Hepatocyte (in vitro differentiated cells): ENCODE results near the gene TCAF1. TPM values are rescaled to one million over a fixed set of nuclear protein-coding genes. Genes with fewer than 3 reads are reported as not detected.

Experiments used
- DNase-seq: peaks from one replicate; pipeline ENCODE4 v3.0.0-alpha.2; 2016; ENCODE audit warnings: low spot score
- H2AFZ ChIP-seq: fragments of 200-600 bp; sonication (generic); 2 replicates; pipeline ENCODE4 v1.6.0; 2016; ENCODE audit warnings: antibody characterized with exemption, mild to moderate bottlenecking
- H3K27ac ChIP-seq: fragments of 200-600 bp; sonication (generic); 2 replicates; pipeline ENCODE4 v1.5.1; 2016; ENCODE audit warnings: mild to moderate bottlenecking
- H3K27me3 ChIP-seq: fragments of 200-600 bp; sonication (generic); 2 replicates; pipeline ENCODE4 v1.6.1; 2016
- H3K36me3 ChIP-seq: fragments of 200-600 bp; sonication (generic); replicated peaks from 2 replicates; pipeline ENCODE4 v1.5.1; 2016; ENCODE audit warnings: low read depth; ENCODE audit not compliant: insufficient read depth
- H3K4me1 ChIP-seq: fragments of 200-600 bp; sonication (generic); 2 replicates; pipeline ENCODE4 v1.5.1; 2016; ENCODE audit warnings: mild to moderate bottlenecking, moderate library complexity; ENCODE audit not compliant: insufficient read depth
- H3K4me2 ChIP-seq: fragments of 200-600 bp; sonication (generic); 2 replicates; pipeline ENCODE4 v1.6.0; 2016
- H3K4me3 ChIP-seq: fragments of 200-600 bp; sonication (generic); 2 replicates; pipeline ENCODE4 v1.5.1; 2016; ENCODE audit warnings: mild to moderate bottlenecking
- H3K79me2 ChIP-seq: fragments of 200-600 bp; sonication (generic); 2 replicates; pipeline ENCODE4 v1.6.0; 2017; ENCODE audit warnings: mild to moderate bottlenecking
- H3K9me2 ChIP-seq: fragments of 200-600 bp; sonication (generic); replicated peaks from 2 replicates; pipeline ENCODE4 v1.6.0; 2017; ENCODE audit warnings: mild to moderate bottlenecking; ENCODE audit not compliant: insufficient read depth
- H3K9me3 ChIP-seq: fragments of 200-600 bp; sonication (generic); 2 replicates; pipeline ENCODE4 v1.5.1; 2016; ENCODE audit warnings: low read depth, mild to moderate bottlenecking
- H4K20me1 ChIP-seq: fragments of 200-600 bp; sonication (generic); 2 replicates; pipeline ENCODE4 v1.6.0; 2016; ENCODE audit warnings: mild to moderate bottlenecking; ENCODE audit not compliant: insufficient read depth, poor library complexity, severe bottlenecking
- EZH2 ChIP-seq: fragments of 200-600 bp; sonication (generic); IDR thresholded peaks from 2 replicates; pipeline ENCODE4 v1.6.1; 2016; ENCODE audit warnings: antibody characterized with exemption, mild to moderate bottlenecking, borderline replicate concordance
- EZH2phosphoT487 ChIP-seq: fragments of 200-600 bp; sonication (generic); IDR thresholded peaks from one replicate; pipeline ENCODE4 v1.6.1; 2018; ENCODE audit warnings: antibody characterized with exemption, mild to moderate bottlenecking, low read depth, moderate library complexity; ENCODE audit not compliant: unreplicated experiment, severe bottlenecking
- WGBS: methylation state at CpG from one replicate; pipeline ENCODE4 v1.1.6; 2016; ENCODE audit warnings: low lambda C conversion rate; ENCODE audit errors: missing lambda C conversion rate; 5-methylcytosine and 5-hydroxymethylcytosine counted together
- polyA plus RNA-seq: library from polyadenylated mRNA; unstranded; fragments of >200 nt; fragmentation: Nextera tagmentation; extraction: Ambion mirVana; gene quantifications from 2 replicates; pipeline ENCODE4 v1.2.1, GENCODE V29; 2016
- total RNA-seq: library from RNA; depleted of rRNA; stranded (reverse); fragments of >200 nt; gene quantifications from 2 replicates; pipeline ENCODE4 v1.2.3, GENCODE V29; 2014
- TF ChIP-seq, protein P1 (sequence below): fragments of 200-600 bp; sonication (generic); IDR thresholded peaks from 2 replicates; pipeline ENCODE4 v1.5.1; 2016; ENCODE audit warnings: antibody characterized with exemption, mild to moderate bottlenecking; ENCODE audit not compliant: poor library complexity

The TCAF1 gene
- total and polyA plus RNA-seq, 2 experiments from 2014 or later = 59.6 to 121 TPM

DNA sequence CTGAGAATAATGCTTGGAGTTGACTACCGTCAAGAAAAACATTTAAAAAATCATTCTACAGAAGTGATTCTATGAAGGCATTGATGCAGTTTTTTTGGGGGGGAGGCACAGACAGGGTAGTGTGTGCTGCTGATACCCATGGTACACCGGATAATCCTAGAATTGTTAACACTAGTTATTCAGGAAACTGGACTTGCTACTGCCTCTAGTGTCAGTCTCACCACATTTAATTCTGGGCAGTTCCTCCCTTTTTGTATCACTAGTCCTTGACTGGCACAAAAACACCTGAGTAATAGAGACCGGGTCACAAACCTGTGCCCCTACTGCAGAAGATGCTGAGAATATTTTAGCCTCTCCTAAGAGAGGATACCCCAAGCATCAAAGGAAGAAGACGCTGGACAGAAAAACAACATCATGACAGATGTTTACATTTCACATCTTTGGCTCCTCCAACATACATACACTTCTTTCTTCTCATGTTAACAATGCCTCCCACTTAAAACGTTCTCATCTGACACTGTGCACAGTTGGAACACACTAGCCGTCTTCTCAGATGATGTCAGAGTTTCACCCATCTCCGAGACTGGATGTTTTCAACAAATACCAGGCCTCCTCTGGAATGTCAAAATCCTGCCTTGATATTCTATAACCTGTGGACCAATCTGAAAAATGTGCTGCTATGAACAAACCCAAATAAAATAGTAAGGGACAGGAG, 13.1 kb upstream of the TCAF1 start:
- H2AFZ ChIP-seq = no peak overlapping the region
- H3K4me3 ChIP-seq = no peak overlapping the region
- H3K27me3 ChIP-seq = no peaks in the 10 kb centered on the region
- H3K9me2 ChIP-seq = no peaks in the 10 kb centered on the region
- no peaks in the 10 kb centered on the region for H3K9me3 ChIP-seq
- H3K27ac ChIP-seq = no peak overlapping the region
- H3K4me1 ChIP-seq = no peaks in the 10 kb centered on the region
- H3K36me3 ChIP-seq = no peaks in the 10 kb centered on the region
- H3K4me2 ChIP-seq = no peak overlapping the region
- H4K20me1 ChIP-seq = no peaks in the 10 kb centered on the region
- WGBS = 65% methylated on average over 7 of the region's 7 CpGs
- TF ChIP-seq, protein P1, sequence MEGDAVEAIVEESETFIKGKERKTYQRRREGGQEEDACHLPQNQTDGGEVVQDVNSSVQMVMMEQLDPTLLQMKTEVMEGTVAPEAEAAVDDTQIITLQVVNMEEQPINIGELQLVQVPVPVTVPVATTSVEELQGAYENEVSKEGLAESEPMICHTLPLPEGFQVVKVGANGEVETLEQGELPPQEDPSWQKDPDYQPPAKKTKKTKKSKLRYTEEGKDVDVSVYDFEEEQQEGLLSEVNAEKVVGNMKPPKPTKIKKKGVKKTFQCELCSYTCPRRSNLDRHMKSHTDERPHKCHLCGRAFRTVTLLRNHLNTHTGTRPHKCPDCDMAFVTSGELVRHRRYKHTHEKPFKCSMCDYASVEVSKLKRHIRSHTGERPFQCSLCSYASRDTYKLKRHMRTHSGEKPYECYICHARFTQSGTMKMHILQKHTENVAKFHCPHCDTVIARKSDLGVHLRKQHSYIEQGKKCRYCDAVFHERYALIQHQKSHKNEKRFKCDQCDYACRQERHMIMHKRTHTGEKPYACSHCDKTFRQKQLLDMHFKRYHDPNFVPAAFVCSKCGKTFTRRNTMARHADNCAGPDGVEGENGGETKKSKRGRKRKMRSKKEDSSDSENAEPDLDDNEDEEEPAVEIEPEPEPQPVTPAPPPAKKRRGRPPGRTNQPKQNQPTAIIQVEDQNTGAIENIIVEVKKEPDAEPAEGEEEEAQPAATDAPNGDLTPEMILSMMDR = no peak
- TF ChIP-seq EZH2 = no peak
- no peaks in the 10 kb centered on the region for H3K79me2 ChIP-seq
- DNase-seq = no peak

DNA sequence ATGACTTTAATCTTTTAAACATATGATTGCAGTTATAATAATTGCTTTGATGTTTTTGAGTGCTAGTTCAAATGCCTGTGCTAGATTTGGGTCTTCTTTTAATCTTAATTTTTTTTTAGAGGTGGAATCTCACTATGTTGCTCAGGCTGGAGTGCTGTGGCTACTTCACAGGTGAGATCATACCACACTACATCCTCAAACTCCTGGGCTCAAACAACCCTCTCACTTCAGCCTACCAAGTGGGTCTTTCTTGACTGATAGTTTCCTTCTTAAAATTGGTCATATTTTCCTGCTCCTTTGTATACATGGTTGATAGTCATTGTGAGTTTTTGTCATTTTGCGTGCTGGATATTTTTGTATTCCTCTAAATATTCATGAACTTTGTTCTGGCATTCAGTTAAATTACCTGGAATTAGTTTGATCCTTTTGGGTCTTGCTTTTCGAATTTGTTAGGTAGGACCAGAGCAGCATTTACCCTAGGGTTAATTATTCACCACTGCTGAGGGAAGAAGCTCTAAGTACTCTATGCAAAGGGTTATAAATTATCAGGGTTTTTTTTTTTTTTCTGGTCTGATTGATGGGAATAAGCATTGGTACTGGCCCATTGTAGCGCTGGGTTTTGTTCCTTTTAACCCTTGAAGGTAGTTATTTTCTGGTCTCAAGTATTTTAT, 12.1 kb upstream of the TCAF1 start:
- H3K4me3 ChIP-seq = no peak overlapping the region
- no peaks in the 10 kb centered on the region for H3K4me1 ChIP-seq
- no peaks in the 10 kb centered on the region for H3K79me2 ChIP-seq
- H2AFZ ChIP-seq = no peak overlapping the region
- H4K20me1 ChIP-seq = no peaks in the 10 kb centered on the region
- no peak for TF ChIP-seq EZH2phosphoT487
- TF ChIP-seq, protein P1 = no peak
- no peak for TF ChIP-seq EZH2
- H3K27me3 ChIP-seq = no peaks in the 10 kb centered on the region
- no peaks in the 10 kb centered on the region for H3K36me3 ChIP-seq
- H3K9me2 ChIP-seq = no peaks in the 10 kb centered on the region
- 61% methylated on average over 3 of the region's 3 CpGs for WGBS
- no peaks in the 10 kb centered on the region for H3K9me3 ChIP-seq
- H3K27ac ChIP-seq = peak overlapping the region; percentile 41
- DNase-seq = no peak
- peak overlapping the region; percentile 64 for H3K4me2 ChIP-seq

DNA sequence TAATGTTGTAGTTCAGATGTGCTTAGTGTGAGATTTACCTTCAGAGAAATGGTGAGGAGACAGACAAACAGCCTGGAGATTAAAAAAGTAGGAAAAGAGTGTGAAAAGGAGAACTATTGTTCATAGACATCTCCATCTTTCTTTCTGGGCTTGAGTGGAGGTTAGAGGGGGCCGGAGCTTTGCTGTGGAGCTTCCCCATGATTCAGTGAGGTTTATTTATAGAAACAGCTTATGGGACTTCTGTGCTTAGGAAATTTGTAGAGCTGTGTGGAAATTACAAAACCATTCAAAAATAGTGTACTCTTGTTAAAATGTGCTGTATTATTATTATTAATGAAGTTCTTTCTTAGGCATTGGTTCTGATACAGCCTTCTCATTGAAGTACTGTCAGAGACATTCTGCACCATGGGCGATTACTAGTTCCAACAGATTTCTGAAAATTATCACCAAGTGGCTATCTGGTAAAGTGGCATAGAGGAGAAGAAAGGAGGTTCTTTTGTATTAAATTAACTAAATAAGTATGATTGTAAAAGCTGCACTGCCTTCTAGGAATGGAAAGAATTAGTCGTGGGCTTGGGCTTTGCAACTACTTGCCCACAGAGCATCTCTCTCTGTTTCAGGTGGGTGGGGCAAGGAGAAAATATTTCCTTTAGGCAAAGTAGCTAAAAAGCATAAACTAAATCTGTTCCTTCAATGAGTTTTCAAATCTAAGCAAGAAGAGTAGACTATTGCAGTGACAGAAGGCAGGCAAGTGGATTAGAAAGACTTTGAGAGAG, 8.7 kb upstream of the TCAF1 start:
- H2AFZ ChIP-seq = no peak overlapping the region
- no peak for TF ChIP-seq EZH2
- TF ChIP-seq, protein P1 = no peak
- no peak for TF ChIP-seq EZH2phosphoT487
- H3K27ac ChIP-seq = no peak overlapping the region

More for the DNA sequence above, 8.7 kb upstream of the TCAF1 start:
- Histone ChIP-seq H3K9me2 (no peaks in the 10 kb centered on the region), H3K36me3 (no peaks in the 10 kb centered on the region), H4K20me1 (no peaks in the 10 kb centered on the region), H3K9me3 (no peaks in the 10 kb centered on the region), H3K4me2 (no peak overlapping the region), H3K4me3 (no peak overlapping the region), H3K4me1 (peaks cover 2% of the 10 kb centered on the region), H3K27me3 (no peaks in the 10 kb centered on the region), H3K79me2 (no peaks in the 10 kb centered on the region)
- DNase-seq = no peak
- 84% methylated on average over 3 of the region's 3 CpGs for WGBS
